HCT116 (cell line): ENCODE results near the gene FSTL4. TPM values are rescaled to one million over a fixed set of nuclear protein-coding genes. Genes with fewer than 3 reads are reported as not detected.

ENCODE experiments used
- ATAC-seq: fragments of 200-7000 bp; cut with Tn5 transposase; 2 replicates; pipeline ENCODE4 v1.9.1; 2020; ENCODE audit warnings: mild to moderate bottlenecking, moderate library complexity
- BruUV-seq: library from RNA; stranded (reverse); fragments of 400-500 nt; replicated peaks from 2 replicates; lab custom pipeline; 2021; lab: Mats Ljungman, UMichigan
- CTCF ChIA-PET: fragments of 300-600 bp; sonication (Branson Sonifier 250); formaldehyde crosslinking; loops from one replicate; lab custom pipeline; 2021; ENCODE audit warnings: antibody characterized with exemption; lab: Charles Lee
- POLR2A ChIA-PET: fragments of 300-600, 350-600 bp; sonication (Branson Sonifier 250); formaldehyde crosslinking; loops from one replicate; lab custom pipeline; 2021; ENCODE audit warnings: antibody characterized with exemption; lab: Charles Lee
- RAD21 ChIA-PET, 2 experiments: fragments of 300-600 bp; sonication (Branson Sonifier 250); formaldehyde crosslinking; loops; one replicate each; lab custom pipeline; 2023; ENCODE audit warnings: low total read pairs in 2 of 2; ENCODE audit not compliant: uncharacterized antibody in 2 of 2, unreplicated experiment in 2 of 2, low non-redundant PET in 1 of 2; lab: Charles Lee
- DNase-seq: peaks from one replicate; pipeline ENCODE4 v3.0.0-alpha.2; 2010; ENCODE audit warnings: low read depth, low spot score
- H2AFZ ChIP-seq: fragments of 200-600 bp; shearing (Covaris generic), sonication (generic); 2 replicates; pipeline ENCODE4 v1.6.1; 2017; ENCODE audit warnings: low read depth, mixed run types, mixed read lengths, antibody characterized with exemption, low read length; ENCODE audit not compliant: poor library complexity, severe bottlenecking
- H3K27ac ChIP-seq: 2 replicates; pipeline ENCODE4 v1.5.1; 2012; ENCODE audit warnings: low read depth, low read length
- H3K27me3 ChIP-seq: fragments of 200-600 bp; sonication (generic); 2 replicates; pipeline ENCODE4 v1.6.1; 2016; ENCODE audit warnings: mixed run types, low read length, mixed read lengths; ENCODE audit not compliant: insufficient read depth
- H3K36me3 ChIP-seq, 2 experiments: fragments of 200-500 bp in 1 of 2; fragments of 200-600 bp in 1 of 2; sonication (Bioruptor generic) in 1 of 2; sonication (generic) in 1 of 2; 2 replicates each; pipeline versions ENCODE4 v1.5.1 to v1.6.1; 2014 to 2016; ENCODE audit warnings: low read length in 2 of 2, inconsistent platforms in 1 of 2, mixed read lengths in 1 of 2, mixed run types in 1 of 2; ENCODE audit not compliant: insufficient read depth in 2 of 2, control insufficient read depth in 1 of 2
- H3K4me1 ChIP-seq, 2 experiments: fragments of 200-600 bp in 1 of 2; sonication (generic) in 1 of 2; 2 replicates each; pipeline versions ENCODE4 v1.5.1 to v1.6.1; 2012 to 2017; ENCODE audit warnings: low read length in 2 of 2, inconsistent platforms in 1 of 2, mild to moderate bottlenecking in 1 of 2, mixed read lengths in 1 of 2, mixed run types in 1 of 2, moderate library complexity in 1 of 2; ENCODE audit not compliant: insufficient read depth in 2 of 2, control insufficient read depth in 1 of 2
- H3K4me2 ChIP-seq: fragments of 200-600 bp; sonication (generic); 2 replicates; pipeline ENCODE4 v1.6.1; 2017; ENCODE audit warnings: mixed run types, low read length, mixed read lengths
- H3K4me3 ChIP-seq, 2 experiments: fragments of 200-600 bp in 1 of 2; sonication (generic) in 1 of 2; replicated peaks in 1 of 2; 2 replicates each; pipeline ENCODE4 v1.5.1; 2011 to 2016; ENCODE audit warnings: low read length in 2 of 2, control low read depth in 1 of 2, low read depth in 1 of 2, mild to moderate bottlenecking in 1 of 2, mixed read lengths in 1 of 2, mixed run types in 1 of 2
- H3K79me2 ChIP-seq: fragments of 200-600 bp; sonication (generic); 2 replicates; pipeline ENCODE4 v1.6.1; 2017; ENCODE audit warnings: mild to moderate bottlenecking, mixed run types, low read length, moderate library complexity, mixed read lengths; ENCODE audit not compliant: insufficient read depth
- H3K9ac ChIP-seq: fragments of 200-600 bp; sonication (generic); 2 replicates; pipeline ENCODE4 v1.6.1; 2016; ENCODE audit warnings: low read length, mixed read lengths
- H3K9me2 ChIP-seq: fragments of 200-600 bp; sonication (generic), shearing (Covaris generic); 2 replicates; pipeline ENCODE4 v1.6.1; 2017; ENCODE audit warnings: mixed run types, mild to moderate bottlenecking, moderate library complexity; ENCODE audit not compliant: insufficient read depth
- H3K9me3 ChIP-seq, 2 experiments: fragments of 200-500 bp in 1 of 2; fragments of 200-600 bp in 1 of 2; sonication (Bioruptor generic) in 1 of 2; sonication (generic) in 1 of 2; 2 replicates each; pipeline ENCODE4 v1.6.1; 2014 to 2017; ENCODE audit warnings: low read length in 2 of 2, mixed read lengths in 2 of 2, inconsistent platforms in 1 of 2, low read depth in 1 of 2, mild to moderate bottlenecking in 1 of 2, mixed run types in 1 of 2, moderate library complexity in 1 of 2; ENCODE audit not compliant: control insufficient read depth in 1 of 2, insufficient read depth in 1 of 2
- H4K20me1 ChIP-seq: fragments of 200-600 bp; sonication (generic), shearing (Covaris generic); 2 replicates; pipeline ENCODE4 v1.6.1; 2017; ENCODE audit warnings: mixed run types, mild to moderate bottlenecking, moderate library complexity; ENCODE audit not compliant: insufficient read depth
- ATF3 ChIP-seq: IDR thresholded peaks from 2 replicates; pipeline ENCODE4 v1.6.1; 2012
- CBX3 ChIP-seq: IDR thresholded peaks from 2 replicates; pipeline ENCODE4 v1.6.1; 2012; ENCODE audit warnings: low read depth
- CEBPB ChIP-seq: IDR thresholded peaks from 2 replicates; pipeline ENCODE4 v1.6.1; 2012; ENCODE audit warnings: low read depth
- EGR1 ChIP-seq: IDR thresholded peaks from 2 replicates; pipeline ENCODE4 v1.6.1; 2012; ENCODE audit warnings: low read depth
- ELF1 ChIP-seq: IDR thresholded peaks from 2 replicates; pipeline ENCODE4 v1.6.1; 2012; ENCODE audit warnings: low read depth, borderline replicate concordance
- FOSL1 ChIP-seq: IDR thresholded peaks from 2 replicates; pipeline ENCODE4 v1.6.1; 2012; ENCODE audit warnings: low read depth
- POLR2A ChIP-seq: IDR thresholded peaks from 2 replicates; pipeline ENCODE4 v1.7.0; 2011; ENCODE audit warnings: borderline replicate concordance; ENCODE audit not compliant: insufficient read depth, insufficient read length; ENCODE audit errors: extremely low read depth
- POLR2AphosphoS5 ChIP-seq: IDR thresholded peaks from 2 replicates; pipeline ENCODE4 v1.6.1; 2011; ENCODE audit warnings: mild to moderate bottlenecking, low read depth, low read length, moderate library complexity
- RAD21 ChIP-seq: IDR thresholded peaks from 2 replicates; pipeline ENCODE4 v1.6.1; 2012; ENCODE audit warnings: low read depth, mild to moderate bottlenecking
- SRF ChIP-seq: IDR thresholded peaks from 2 replicates; pipeline ENCODE4 v1.6.1; 2012; ENCODE audit warnings: low read depth
- TCF7L2 ChIP-seq: IDR thresholded peaks from 2 replicates; pipeline ENCODE4 v1.7.0; 2011; ENCODE audit warnings: borderline replicate concordance, inconsistent platforms; ENCODE audit not compliant: insufficient read depth, insufficient read length; ENCODE audit errors: extremely low read depth
- ZBTB33 ChIP-seq: IDR thresholded peaks from 2 replicates; pipeline ENCODE4 v1.6.1; 2011; ENCODE audit warnings: mild to moderate bottlenecking, low read length, moderate library complexity; ENCODE audit not compliant: insufficient replicate concordance; ENCODE audit errors: extremely low read depth
- ZFX ChIP-seq: fragments of 450-650 bp; IDR thresholded peaks from 2 replicates; pipeline ENCODE4 v1.6.1; 2017
- intact Hi-C: fragments of 100-400 bp; cut with micrococcal nuclease; formaldehyde crosslinking; loops from 2 replicates; pipeline ENCODE4 v1.10.0; 2022
- total RNA-seq: library from RNA; stranded (reverse); gene quantifications from one replicate; pipeline ENCODE4 v1.2.1, GENCODE V29; 2021; ENCODE audit not compliant: unreplicated experiment
- TF ChIP-seq, protein P1 (sequence below): IDR thresholded peaks from 2 replicates; pipeline ENCODE4 v1.6.1; 2012

The FSTL4 gene
- total RNA-seq, 1 experiment from 2014 or later, result 0.37 TPM

- H3K36me3 ChIP-seq, result no peaks in the 10 kb centered on the region
- ChIA-PET POLR2A (no interaction called here), RAD21 (no interaction called here), CTCF (no interaction called here)
- H3K9ac ChIP-seq, result no peak overlapping the region
- H3K27me3 ChIP-seq, result 0 out of 2 replicates have a peak, but pooled peaks cover 6% of the 10 kb centered on the region
- H4K20me1 ChIP-seq, result no peaks in the 10 kb centered on the region
- no peaks in the 10 kb centered on the region for H3K9me2 ChIP-seq
- H2AFZ ChIP-seq, result no peak overlapping the region
- H3K4me1 ChIP-seq, result no peaks in the 10 kb centered on the region
- TF ChIP-seq SRF, result no peak
- no peak for TF ChIP-seq ZBTB33
- no peak for TF ChIP-seq POLR2A
- TF ChIP-seq CEBPB, result no peak
- no peak for TF ChIP-seq TCF7L2
- TF ChIP-seq, protein P1, sequence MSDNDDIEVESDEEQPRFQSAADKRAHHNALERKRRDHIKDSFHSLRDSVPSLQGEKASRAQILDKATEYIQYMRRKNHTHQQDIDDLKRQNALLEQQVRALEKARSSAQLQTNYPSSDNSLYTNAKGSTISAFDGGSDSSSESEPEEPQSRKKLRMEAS, result no peak
- TF ChIP-seq FOSL1, result no peak
- TF ChIP-seq POLR2AphosphoS5, result no peak
- TF ChIP-seq ATF3, result no peak
- TF ChIP-seq CBX3, result no peak
- TF ChIP-seq EGR1, result no peak
- no peak for TF ChIP-seq ZFX
- TF ChIP-seq RAD21, result no peak
- no peak for TF ChIP-seq ELF1
- H3K4me2 ChIP-seq, result no peak overlapping the region
- H3K9me3 ChIP-seq, result no peaks in the 10 kb centered on the region
- intact Hi-C loops, result no loop called here
- no peak for DNase-seq
- H3K27ac ChIP-seq, result no peak overlapping the region
- no TSS peak for BruUV-seq
- no peak for ATAC-seq
- H3K79me2 ChIP-seq, result no peaks in the 10 kb centered on the region
- H3K4me3 ChIP-seq, result no peak overlapping the region
Measured at GRCh38 chr5:133508845-133509741, 103.2 kb downstream of the FSTL4 start.
